ENCODE results near the gene PDLIM1.

The PDLIM1 gene

GRCh38 chr10:95287281-95287680 is 3.5 kb downstream of the PDLIM1 start:
- ChIA-PET CTCF (interaction anchor here (1.0 to 3.3 kb wide), 4 partner anchors 42 to 103 kb away, joined by 4 to 13 read pairs (median 9); no protein-coding TSS in a partner anchor), POLR2A (no interaction called here)
- DNase-seq (ENCODE audit: low read depth, low spot score) = no peak
- no peak for TF ChIP-seq CTCF (IDR thresholded peaks at IDR 0.05; ENCODE audit: insufficient read depth, low read length, missing control alignments)
- H3K4me3 ChIP-seq (ENCODE audit: low read depth, low read length) = no peak overlapping the region

GRCh38 chr10:95286707-95287106 is 4.1 kb downstream of the PDLIM1 start:
- no peak overlapping the region for H3K4me3 ChIP-seq (ENCODE audit: low read depth, low read length)
- no peak for TF ChIP-seq CTCF (IDR thresholded peaks at IDR 0.05; ENCODE audit: insufficient read depth, low read length, missing control alignments)
- ChIA-PET CTCF (interaction anchor here (1.0 to 3.3 kb wide), 4 partner anchors 10 to 172 kb away, joined by 3 to 13 read pairs (median 8); no protein-coding TSS in a partner anchor), POLR2A (no interaction called here)
- no peak for DNase-seq (ENCODE audit: low read depth, low spot score)

GRCh38 chr10:95285556-95285955 is 5.2 kb downstream of the PDLIM1 start:
- no peak overlapping the region for H3K4me3 ChIP-seq (ENCODE audit: low read depth, low read length)
- POLR2A ChIA-PET = no interaction called here
- CTCF ChIA-PET = interaction anchor here (1.0 to 2.0 kb wide), 4 partner anchors 9 to 173 kb away, joined by 3 to 5 read pairs (median 4); no protein-coding TSS in a partner anchor
- no peak for DNase-seq (ENCODE audit: low read depth, low spot score)
- no peak for TF ChIP-seq CTCF (IDR thresholded peaks at IDR 0.05; ENCODE audit: insufficient read depth, low read length, missing control alignments)

- no peak for TF ChIP-seq CTCF (IDR thresholded peaks at IDR 0.05; ENCODE audit: insufficient read depth, low read length, missing control alignments)
- ChIA-PET POLR2A (no interaction called here), CTCF (interaction anchor here (1.0 to 2.0 kb wide), 3 partner anchors 8 to 42 kb away, joined by 4 to 5 read pairs (median 4); no protein-coding TSS in a partner anchor)
- no peak overlapping the region for H3K4me3 ChIP-seq (ENCODE audit: low read depth, low read length)
- DNase-seq (ENCODE audit: low read depth, low spot score) = no peak
Measured at GRCh38 chr10:95284807-95285206, 6.0 kb downstream of the PDLIM1 start.

- no peak for TF ChIP-seq CTCF (IDR thresholded peaks at IDR 0.05; ENCODE audit: insufficient read depth, low read length, missing control alignments)
- ChIA-PET POLR2A (no interaction called here), CTCF (interaction anchor here (1.5 to 1.8 kb wide), 2 partner anchors 9 to 82 kb away, joined by 3 read pairs; partner anchors contain the start of gene PDLIM1)
- DNase-seq (ENCODE audit: low read depth, low spot score) = no peak
- H3K4me3 ChIP-seq (ENCODE audit: low read depth, low read length) = no peak overlapping the region
Measured at GRCh38 chr10:95282107-95282506, 8.7 kb downstream of the PDLIM1 start.

GRCh38 chr10:95281206-95281605 is 9.6 kb downstream of the PDLIM1 start:
- H3K4me3 ChIP-seq (ENCODE audit: low read depth, low read length) = no peak overlapping the region
- no peak for DNase-seq (ENCODE audit: low read depth, low spot score)
- CTCF ChIA-PET = interaction anchor here (1.0 to 1.6 kb wide), 3 partner anchors 10 to 82 kb away, joined by 3 to 7 read pairs (median 3); partner anchors contain the start of gene PDLIM1
- POLR2A ChIA-PET = no interaction called here
- TF ChIP-seq CTCF (IDR thresholded peaks at IDR 0.05; ENCODE audit: insufficient read depth, low read length, missing control alignments) = no peak

Data from AG04449 (cell line).